Measurements from ENCODE around the gene RNGTT.

RNGTT gene

GRCh38 chr6:88626460-88626859, 337.0 kb downstream of the RNGTT start:
- Mint-ChIP-seq H3K9me3 (peaks cover 3% of the 10 kb centered on the region), H3K36me3 (peaks cover 15% of the 10 kb centered on the region), H3K4me1 (peaks cover 17% of the 10 kb centered on the region), H3K27me3 (no peaks in the 10 kb centered on the region), H3K4me3 (no peak overlapping the region), H3K27ac (no peak overlapping the region)
- DNase-seq (ENCODE audit: low spot score in 2 of 2), result no peak
- no peak for ATAC-seq (ENCODE audit: low read depth)

DNA sequence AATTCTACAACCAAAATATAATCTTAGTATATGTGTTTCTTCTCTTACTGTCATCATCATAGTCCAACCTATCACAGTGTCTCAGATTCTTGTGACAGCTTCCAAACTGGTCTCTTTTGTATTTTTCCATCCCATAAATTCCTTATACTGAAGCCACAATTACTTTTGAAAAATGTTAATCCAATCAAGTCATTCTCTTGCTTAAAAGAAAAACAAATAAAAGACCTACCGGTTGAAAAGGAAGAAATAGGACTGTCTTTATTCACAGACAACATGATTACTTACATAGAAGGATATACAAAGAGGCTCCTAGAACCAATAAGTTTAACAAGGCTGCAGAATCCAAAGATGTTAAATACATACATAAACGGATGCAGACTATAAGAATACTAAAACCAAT, 339.9 kb downstream of the RNGTT start:
- Mint-ChIP-seq H3K4me3 (no peak overlapping the region), H3K27ac (no peak overlapping the region), H3K9me3 (peaks cover 3% of the 10 kb centered on the region), H3K36me3 (peaks cover 18% of the 10 kb centered on the region), H3K27me3 (no peaks in the 10 kb centered on the region), H3K4me1 (peaks cover 5% of the 10 kb centered on the region)
- DNase-seq (ENCODE audit: low spot score in 2 of 2), result no peak
- ATAC-seq (ENCODE audit: low read depth), result no peak

DNA sequence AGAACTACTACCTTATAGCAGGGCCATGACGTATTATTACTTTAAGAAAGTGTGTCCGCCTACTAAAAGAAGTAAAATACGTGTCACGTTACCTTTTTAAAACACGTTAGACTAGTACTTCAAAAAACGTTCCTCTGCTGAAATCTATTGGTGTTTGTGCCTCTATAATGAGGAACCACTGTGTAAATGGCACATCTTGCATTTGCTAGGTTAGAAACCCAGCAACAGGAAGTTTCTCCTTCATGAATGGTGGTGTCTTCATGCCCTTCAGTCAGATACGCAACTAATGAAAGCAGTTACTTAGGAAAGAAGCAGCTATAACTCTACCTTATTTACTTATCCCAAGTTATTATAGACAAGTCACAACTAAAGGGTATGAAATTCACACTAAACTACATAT, 343.5 kb downstream of the RNGTT start:
- H3K36me3 Mint-ChIP-seq, result peaks cover 25% of the 10 kb centered on the region
- ATAC-seq (ENCODE audit: low read depth), result peak; percentile 21
- peaks cover 4% of the 10 kb centered on the region for H3K9me3 Mint-ChIP-seq

DNA sequence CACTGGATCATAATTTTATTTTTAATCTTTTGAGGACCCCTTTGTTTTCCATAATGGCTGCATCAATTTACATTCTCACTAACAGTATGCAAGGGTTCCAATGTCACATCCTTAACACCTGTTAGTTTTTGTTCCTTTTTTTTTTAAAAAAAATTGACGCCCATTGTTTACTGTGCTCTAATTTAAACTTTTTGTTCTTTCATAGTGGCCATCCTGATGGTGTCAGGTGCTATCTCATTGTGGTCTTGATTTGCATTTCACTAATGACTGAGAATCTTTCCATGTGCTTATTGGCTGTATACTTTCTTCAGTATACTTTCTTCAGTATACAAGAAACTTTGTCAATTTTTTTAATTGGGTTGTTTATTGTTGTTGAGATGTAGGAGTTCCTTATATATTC, 347.0 kb downstream of the RNGTT start:
- H3K4me1 Mint-ChIP-seq, result peaks cover 20% of the 10 kb centered on the region
- peak; percentile 75 for ATAC-seq (ENCODE audit: low read depth)
- H3K27ac Mint-ChIP-seq, result peak overlapping the region; percentile 95
- DNase-seq (ENCODE audit: low spot score in 2 of 2), result no peak
- peak overlapping the region; percentile 35 for H3K4me3 Mint-ChIP-seq
- H3K36me3 Mint-ChIP-seq, result peaks cover 30% of the 10 kb centered on the region
- no peaks in the 10 kb centered on the region for H3K27me3 Mint-ChIP-seq
- peaks cover 1% of the 10 kb centered on the region for H3K9me3 Mint-ChIP-seq

More for the DNA sequence above, 343.5 kb downstream of the RNGTT start:
- Mint-ChIP-seq H3K27me3 (no peaks in the 10 kb centered on the region), H3K4me3 (no peak overlapping the region), H3K4me1 (peaks cover 24% of the 10 kb centered on the region), H3K27ac (no peak overlapping the region)
- DNase-seq (ENCODE audit: low spot score in 2 of 2), result no peak

DNA sequence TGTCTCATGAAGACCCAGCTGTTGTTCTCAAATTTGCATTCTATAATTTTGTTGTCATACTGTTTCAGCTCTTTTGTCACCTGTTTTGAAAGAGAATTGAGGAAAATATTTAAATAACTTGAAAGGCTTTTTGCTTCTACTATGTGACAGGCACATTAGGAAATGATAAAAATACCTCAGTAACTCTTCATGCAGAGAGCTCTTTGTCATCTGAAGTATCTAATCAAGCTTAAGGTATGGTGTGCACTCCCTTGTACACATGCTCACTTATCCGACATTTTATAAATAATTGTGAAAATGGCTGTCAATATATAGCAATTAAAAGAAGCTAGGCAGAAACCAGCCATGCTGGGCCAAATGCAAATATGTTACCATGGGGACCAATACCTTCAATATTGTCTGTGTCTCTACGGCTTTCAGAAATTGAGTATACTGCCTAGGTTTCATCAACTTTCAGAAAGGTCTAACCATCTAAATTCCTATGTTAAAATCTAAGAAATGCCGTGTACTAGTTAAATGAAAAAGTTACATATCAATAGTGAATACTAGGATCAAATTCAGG, 349.0 kb downstream of the RNGTT start:
- Mint-ChIP-seq H3K36me3 (peaks cover 33% of the 10 kb centered on the region), H3K27ac (peak overlapping the region; percentile 95), H3K27me3 (no peaks in the 10 kb centered on the region), H3K4me1 (peaks cover 20% of the 10 kb centered on the region), H3K4me3 (peak overlapping the region; percentile 46), H3K9me3 (peaks cover 1% of the 10 kb centered on the region)
- DNase-seq (ENCODE audit: low spot score in 2 of 2) (no peak), ATAC-seq (ENCODE audit: low read depth) (peak; percentile 51)

- peak overlapping the region; percentile 95 for H3K27ac Mint-ChIP-seq
These were observed 350.8 kb downstream of the RNGTT start for GRCh38 chr6:88612631-88613030.

DNA sequence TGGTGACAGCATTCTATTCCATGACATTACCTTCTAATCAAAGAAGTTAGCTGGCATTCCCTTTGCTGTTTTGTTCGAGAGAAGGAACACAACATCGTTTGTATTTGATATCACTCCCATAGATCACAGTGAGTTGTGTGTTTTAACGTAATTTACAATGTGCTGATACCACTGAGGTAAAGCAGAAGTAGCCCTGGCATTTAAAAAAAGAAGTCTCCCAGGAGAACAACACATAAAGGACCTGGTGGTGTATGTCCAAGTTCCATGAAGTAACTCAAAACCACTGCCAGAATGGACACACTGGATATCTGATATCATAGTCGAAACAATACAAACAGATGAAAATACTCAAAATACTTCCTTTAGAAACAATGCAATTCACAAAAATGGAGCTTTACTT, 351.7 kb downstream of the RNGTT start:
- Mint-ChIP-seq H3K9me3 (peaks cover 3% of the 10 kb centered on the region), H3K4me3 (peak overlapping the region; percentile 11), H3K27me3 (no peaks in the 10 kb centered on the region), H3K4me1 (peaks cover 14% of the 10 kb centered on the region), H3K36me3 (peaks cover 28% of the 10 kb centered on the region), H3K27ac (peak overlapping the region; percentile 63)
- ATAC-seq (ENCODE audit: low read depth) (no peak), DNase-seq (ENCODE audit: low spot score in 2 of 2) (no peak)

More at GRCh38 chr6:88612631-88613030, 350.8 kb downstream of the RNGTT start:
- DNase-seq (ENCODE audit: low spot score in 2 of 2), result no peak
- Mint-ChIP-seq H3K27me3 (no peaks in the 10 kb centered on the region), H3K9me3 (peaks cover 3% of the 10 kb centered on the region), H3K4me1 (peaks cover 19% of the 10 kb centered on the region), H3K36me3 (peaks cover 33% of the 10 kb centered on the region), H3K4me3 (peak overlapping the region; percentile 70)
- no peak for ATAC-seq (ENCODE audit: low read depth)

DNA sequence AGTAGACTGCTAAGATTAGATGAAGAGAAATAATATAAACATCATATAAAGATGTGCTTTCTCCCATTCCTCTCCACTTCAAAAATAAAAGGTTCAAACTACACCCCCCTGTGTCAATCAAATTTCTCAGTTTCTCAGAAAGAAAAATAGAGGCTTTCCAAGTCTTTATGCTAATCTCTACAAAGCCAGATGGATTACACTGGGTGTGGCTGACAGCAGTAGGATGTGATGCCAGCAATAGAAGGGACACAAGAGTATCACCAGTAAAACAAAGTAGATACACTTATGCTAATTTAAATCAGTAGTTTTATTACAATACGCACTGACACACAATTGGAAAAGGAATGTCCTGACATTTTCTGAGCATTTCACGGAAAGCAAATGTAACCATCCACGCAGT, 353.4 kb downstream of the RNGTT start:
- no peak overlapping the region for H3K27ac Mint-ChIP-seq
- ATAC-seq (ENCODE audit: low read depth) (no peak), DNase-seq (ENCODE audit: low spot score in 2 of 2) (no peak)
- peaks cover 2% of the 10 kb centered on the region for H3K4me1 Mint-ChIP-seq
- H3K9me3 Mint-ChIP-seq, result peaks cover 1% of the 10 kb centered on the region
- H3K4me3 Mint-ChIP-seq, result no peak overlapping the region
- no peaks in the 10 kb centered on the region for H3K27me3 Mint-ChIP-seq
- H3K36me3 Mint-ChIP-seq, result peaks cover 25% of the 10 kb centered on the region

DNA sequence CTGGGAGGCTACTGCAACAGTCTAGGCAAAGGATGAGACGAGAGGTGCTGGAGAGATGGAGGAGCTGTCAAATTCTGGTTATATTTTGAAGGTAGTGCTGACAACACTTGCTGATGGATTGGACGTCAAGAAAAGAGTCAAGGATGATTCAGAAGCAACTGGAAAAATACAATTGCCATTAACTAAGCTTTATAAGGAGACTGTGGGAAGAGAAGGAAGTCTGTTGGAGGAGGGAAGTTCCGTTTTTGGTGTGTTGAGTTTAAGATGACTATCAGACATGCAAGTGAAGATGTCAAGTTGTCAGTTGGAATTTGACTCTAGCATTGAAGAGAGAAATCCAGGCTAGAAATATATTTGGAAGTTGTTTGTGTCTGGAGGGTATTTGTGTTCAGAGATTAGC, 358.1 kb downstream of the RNGTT start:
- no peak for ATAC-seq (ENCODE audit: low read depth)
- H3K27ac Mint-ChIP-seq, result no peak overlapping the region
- H3K4me3 Mint-ChIP-seq, result no peak overlapping the region
- peaks cover 2% of the 10 kb centered on the region for H3K4me1 Mint-ChIP-seq
- no peak for DNase-seq (ENCODE audit: low spot score in 2 of 2)
- H3K9me3 Mint-ChIP-seq, result peaks cover 1% of the 10 kb centered on the region
- H3K36me3 Mint-ChIP-seq, result peaks cover 3% of the 10 kb centered on the region
- no peaks in the 10 kb centered on the region for H3K27me3 Mint-ChIP-seq

DNA sequence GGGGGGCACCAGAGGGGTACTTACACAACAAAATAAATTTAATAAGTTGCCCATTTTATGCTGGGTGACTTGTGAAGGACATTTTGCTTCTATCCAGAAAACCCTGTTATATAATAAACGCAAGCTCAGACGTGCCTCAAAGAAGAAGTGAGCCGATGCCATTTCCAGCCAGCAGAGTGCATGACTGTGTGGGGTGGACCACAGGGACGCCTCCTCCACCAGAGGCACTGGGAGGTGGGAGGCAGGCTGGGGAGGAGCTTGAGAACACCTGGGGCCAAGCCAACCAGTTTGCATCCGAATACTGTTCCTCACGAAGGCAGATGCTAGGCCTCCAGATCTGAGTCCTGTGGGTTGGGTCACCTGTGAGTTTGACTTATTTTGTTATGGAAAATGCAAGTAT, 363.8 kb downstream of the RNGTT start:
- no peaks in the 10 kb centered on the region for H3K27me3 Mint-ChIP-seq
- peak; percentile 65 for ATAC-seq (ENCODE audit: low read depth)
- peaks cover 3% of the 10 kb centered on the region for H3K4me1 Mint-ChIP-seq
- H3K9me3 Mint-ChIP-seq, result no peaks in the 10 kb centered on the region
- no peaks in the 10 kb centered on the region for H3K36me3 Mint-ChIP-seq
- no peak overlapping the region for H3K27ac Mint-ChIP-seq
- no peak overlapping the region for H3K4me3 Mint-ChIP-seq
- DNase-seq (ENCODE audit: low spot score in 2 of 2), result no peak

DNA sequence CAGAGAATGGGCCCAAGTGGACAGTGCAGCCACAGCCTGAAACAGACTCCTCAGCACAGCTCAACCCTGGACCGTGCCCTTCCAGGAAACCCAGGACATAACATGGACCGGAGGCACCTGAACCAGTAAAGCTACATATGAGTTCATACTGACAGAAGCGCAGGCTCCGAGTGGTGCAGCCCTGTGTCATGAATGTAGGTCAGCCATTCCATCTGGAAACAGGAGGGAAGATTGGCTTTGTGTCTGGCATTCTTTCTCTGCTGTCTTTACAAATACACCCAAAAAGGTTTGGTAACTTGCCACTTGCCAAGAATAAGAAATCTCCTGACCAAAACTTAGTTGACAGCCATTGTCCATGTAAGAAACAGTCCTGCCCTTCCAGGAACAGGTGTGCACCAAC, 366.6 kb downstream of the RNGTT start:
- no peak for ATAC-seq (ENCODE audit: low read depth)
- Mint-ChIP-seq H3K9me3 (peaks cover 12% of the 10 kb centered on the region), H3K36me3 (peaks cover 7% of the 10 kb centered on the region), H3K27me3 (no peaks in the 10 kb centered on the region), H3K27ac (no peak overlapping the region), H3K4me1 (peaks cover 3% of the 10 kb centered on the region), H3K4me3 (no peak overlapping the region)
- no peak for DNase-seq (ENCODE audit: low spot score in 2 of 2)

GRCh38 chr6:88588938-88589337, 374.5 kb downstream of the RNGTT start:
- Mint-ChIP-seq H3K27me3 (peaks cover 16% of the 10 kb centered on the region), H3K4me3 (no peak overlapping the region)

GRCh38 chr6:88587150-88587520, 376.3 kb downstream of the RNGTT start:
- Mint-ChIP-seq H3K27ac (no peak overlapping the region), H3K4me1 (peaks cover 2% of the 10 kb centered on the region), H3K27me3 (peaks cover 16% of the 10 kb centered on the region), H3K9me3 (peaks cover 8% of the 10 kb centered on the region), H3K36me3 (peaks cover 4% of the 10 kb centered on the region), H3K4me3 (no peak overlapping the region)
- DNase-seq (ENCODE audit: low spot score in 2 of 2) (no peak), ATAC-seq (ENCODE audit: low read depth) (no peak)

More at GRCh38 chr6:88588938-88589337, 374.5 kb downstream of the RNGTT start:
- H3K27ac Mint-ChIP-seq, result no peak overlapping the region
- H3K9me3 Mint-ChIP-seq, result peaks cover 12% of the 10 kb centered on the region
- H3K4me1 Mint-ChIP-seq, result peaks cover 2% of the 10 kb centered on the region
- DNase-seq (ENCODE audit: low spot score in 2 of 2) (no peak), ATAC-seq (ENCODE audit: low read depth) (no peak)
- H3K36me3 Mint-ChIP-seq, result peaks cover 7% of the 10 kb centered on the region

DNA sequence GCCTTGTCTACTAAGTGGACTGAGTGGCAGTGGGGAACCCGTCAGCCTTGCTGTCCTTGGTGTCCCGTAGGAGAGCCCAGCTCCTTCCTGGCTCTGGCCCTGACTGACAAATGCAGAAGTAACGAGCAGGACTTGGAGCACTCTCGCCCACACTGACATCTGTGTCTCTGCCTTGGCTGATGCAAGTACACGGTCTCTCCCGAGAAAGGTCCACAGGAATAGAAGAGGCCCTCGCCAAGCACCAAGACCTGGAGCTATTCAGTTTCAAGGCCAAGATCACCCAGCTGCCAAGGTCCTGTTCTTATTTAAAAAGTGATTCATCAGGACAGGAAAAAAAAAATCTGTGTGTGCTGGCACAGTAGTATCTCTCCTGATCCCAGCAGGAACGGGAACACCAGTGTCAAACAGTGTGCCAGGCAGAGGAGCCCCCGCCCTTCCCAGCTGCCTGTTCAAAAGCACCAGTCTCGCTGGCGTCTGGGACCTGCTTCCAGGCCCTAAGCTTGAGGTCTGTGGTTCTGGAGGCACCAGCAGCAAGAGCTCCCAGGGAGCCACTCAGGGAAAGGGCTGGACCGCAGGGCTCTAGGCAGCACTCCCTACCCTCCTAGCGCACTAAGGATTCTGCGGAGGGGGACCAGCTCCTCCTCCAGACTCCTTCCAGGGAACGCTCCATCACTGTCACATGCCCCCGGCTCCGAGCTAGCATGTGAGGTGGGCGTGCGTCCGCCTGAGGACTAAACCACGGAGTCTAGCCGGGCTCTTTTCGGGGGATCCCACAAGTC, 376.9 kb downstream of the RNGTT start:
- Mint-ChIP-seq H3K36me3 (peaks cover 6% of the 10 kb centered on the region), H3K9me3 (peaks cover 9% of the 10 kb centered on the region), H3K27ac (no peak overlapping the region), H3K4me3 (no peak overlapping the region), H3K27me3 (peaks cover 16% of the 10 kb centered on the region), H3K4me1 (peaks cover 2% of the 10 kb centered on the region)
- ATAC-seq (ENCODE audit: low read depth), result no peak
- DNase-seq (ENCODE audit: low spot score in 2 of 2), result no peak

DNA sequence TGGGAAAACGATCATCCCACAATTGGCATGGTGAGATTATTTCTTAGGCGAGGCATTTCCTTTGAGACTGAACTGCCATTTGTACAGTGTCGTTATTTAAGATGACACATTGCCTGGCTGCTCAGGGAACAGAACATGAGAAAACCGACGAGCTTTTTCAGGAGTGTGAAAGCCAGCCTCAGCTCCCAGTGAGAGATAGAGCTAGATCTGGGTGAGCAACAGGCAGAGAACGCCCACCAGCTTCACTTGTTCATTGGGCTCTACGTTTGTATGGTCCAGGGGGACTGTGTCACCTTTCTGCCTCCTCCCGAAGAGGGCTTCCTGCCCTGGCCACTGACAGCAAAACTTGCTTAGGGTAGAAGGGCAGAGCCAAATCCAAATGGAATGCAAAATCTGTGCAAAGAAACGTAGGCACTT, 378.1 kb downstream of the RNGTT start:
- ATAC-seq (ENCODE audit: low read depth) (no peak), DNase-seq (ENCODE audit: low spot score in 2 of 2) (no peak)
- peaks cover 9% of the 10 kb centered on the region for H3K9me3 Mint-ChIP-seq
- H3K36me3 Mint-ChIP-seq, result peaks cover 6% of the 10 kb centered on the region
- no peak overlapping the region for H3K4me3 Mint-ChIP-seq
- peaks cover 2% of the 10 kb centered on the region for H3K4me1 Mint-ChIP-seq
- peaks cover 16% of the 10 kb centered on the region for H3K27me3 Mint-ChIP-seq
- H3K27ac Mint-ChIP-seq, result no peak overlapping the region

Measured in memory B cell (primary cell).